ENCODE data around the gene TMPRSS9. TPM values are rescaled to one million over a fixed set of nuclear protein-coding genes. Genes with fewer than 3 reads are reported as not detected.
A peak's percentile ranks its signal among the peaks of the same experiment; 100 is the strongest.

The TMPRSS9 gene
- total RNA-seq, 1 experiment from 2014 or later, result 0.44 TPM

- no peak for DNase-seq (ENCODE audit: low read depth)
- in situ Hi-C loops (cut with HindIII; ENCODE audit: low pct_unique_long_range_greater_than_20kb, low sequenced_read_pairs), result no loop called here
Observed at GRCh38 chr19:2354670-2355069, 5.4 kb upstream of the TMPRSS9 start.

GRCh38 chr19:2355168-2356035 lies 4.7 kb upstream of the TMPRSS9 start:
- in situ Hi-C loops (cut with HindIII; ENCODE audit: low pct_unique_long_range_greater_than_20kb, low sequenced_read_pairs), result no loop called here
- DNase-seq (ENCODE audit: low read depth), result peak; percentile 6

DNA sequence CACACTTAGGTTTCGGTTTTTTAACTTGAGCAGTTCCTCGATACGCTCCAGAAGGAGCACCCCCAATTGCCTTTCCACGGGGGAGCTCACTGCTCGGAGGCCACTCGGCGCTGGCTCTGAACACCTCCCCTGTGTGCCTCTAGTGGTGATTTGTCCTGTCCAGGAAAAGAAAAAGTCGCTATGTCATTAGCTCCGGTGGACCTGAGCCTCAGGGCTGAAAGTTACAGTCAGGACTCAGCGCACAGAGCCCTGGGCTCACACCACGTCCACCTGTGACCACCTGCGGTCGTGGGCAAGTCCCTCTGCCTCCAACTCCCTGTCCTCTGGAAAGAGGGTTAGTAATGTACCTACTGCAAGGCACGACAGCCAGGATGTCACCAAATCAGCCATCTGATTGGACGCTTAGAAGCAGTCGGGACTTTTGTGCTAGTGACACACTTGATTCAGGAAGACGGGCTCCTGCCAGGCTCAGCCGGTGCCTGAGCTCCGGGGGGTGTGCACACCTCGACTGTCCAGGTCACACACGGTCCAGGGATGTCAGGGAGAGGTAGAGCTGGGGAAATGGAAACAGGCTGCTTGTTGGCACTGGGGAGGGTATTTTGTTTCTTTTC lies 3.9 kb upstream of the TMPRSS9 start:
- in situ Hi-C loops (cut with HindIII; ENCODE audit: low pct_unique_long_range_greater_than_20kb, low sequenced_read_pairs), result no loop called here
- no peak for DNase-seq (ENCODE audit: low read depth)

DNA sequence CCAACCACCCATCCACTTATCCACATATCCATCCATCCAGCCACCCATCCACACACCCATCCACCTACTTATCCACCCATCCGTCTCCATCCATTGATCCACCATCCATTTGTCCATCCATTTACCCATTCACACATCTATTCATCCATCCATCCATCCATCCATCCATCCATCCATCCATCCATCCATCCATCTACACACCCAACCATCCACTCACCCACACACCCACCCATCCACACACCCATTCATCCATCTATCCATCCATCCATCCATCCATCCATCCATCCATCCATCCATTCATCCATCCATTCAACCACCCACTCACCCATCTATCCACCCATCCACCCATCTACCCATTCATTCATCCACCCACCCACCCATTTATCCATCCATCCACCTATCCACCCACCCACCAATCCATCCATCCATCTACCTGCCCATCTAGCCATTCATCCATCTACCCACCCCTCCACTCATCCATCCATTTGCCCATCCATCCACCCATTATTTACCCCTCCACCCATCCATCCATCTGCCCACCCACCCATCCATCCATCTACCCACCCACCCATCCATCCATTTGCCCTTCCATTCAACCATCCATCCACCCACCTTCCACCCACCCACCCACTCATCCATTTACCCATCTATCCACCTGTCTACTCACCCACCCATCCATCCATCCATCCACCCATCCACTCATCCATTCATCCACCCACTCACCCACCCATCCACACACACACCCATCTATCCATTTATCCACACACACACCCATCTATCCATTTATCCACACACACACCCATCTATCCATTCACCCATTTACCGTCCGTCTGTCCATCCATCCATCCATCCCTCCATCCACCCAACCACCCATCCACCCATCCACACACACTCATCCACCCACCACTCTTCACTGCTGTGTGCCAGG lies 2.5 kb upstream of the TMPRSS9 start:
- in situ Hi-C loops (cut with HindIII; ENCODE audit: low pct_unique_long_range_greater_than_20kb, low sequenced_read_pairs), result no loop called here
- no peak for DNase-seq (ENCODE audit: low read depth)

DNA sequence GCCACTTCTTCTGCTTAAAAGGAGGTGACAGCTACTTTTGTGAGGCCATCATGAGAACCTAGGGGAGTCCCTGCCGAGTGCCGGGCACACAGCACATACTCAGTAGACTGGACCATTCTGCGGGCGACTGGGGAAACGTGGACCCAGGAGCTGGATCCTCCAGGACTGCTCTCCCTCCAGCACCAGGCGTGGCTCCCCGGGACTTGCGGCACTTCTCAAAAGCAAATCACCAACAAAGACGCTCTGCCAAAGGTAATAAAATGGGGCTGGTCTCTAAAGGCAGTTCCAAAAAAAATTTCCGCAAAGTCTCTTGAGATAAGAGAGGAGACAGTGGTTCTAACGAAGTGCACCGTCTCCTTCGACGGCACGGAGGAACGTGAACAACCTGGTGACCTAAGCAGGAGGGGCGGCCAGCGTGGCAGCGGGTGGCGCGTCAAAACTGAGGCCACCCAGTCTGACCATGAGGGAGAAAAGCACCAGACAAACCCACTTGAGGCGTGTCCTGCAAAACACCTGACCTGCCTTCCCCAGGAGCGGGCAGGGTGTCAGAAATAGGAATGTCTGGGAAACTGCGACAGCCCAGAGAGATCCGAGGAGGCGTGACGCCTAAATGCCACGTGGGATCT lies 1.4 kb upstream of the TMPRSS9 start:
- DNase-seq (ENCODE audit: low read depth), result no peak
- in situ Hi-C loops (cut with HindIII; ENCODE audit: low pct_unique_long_range_greater_than_20kb, low sequenced_read_pairs), result no loop called here

DNA sequence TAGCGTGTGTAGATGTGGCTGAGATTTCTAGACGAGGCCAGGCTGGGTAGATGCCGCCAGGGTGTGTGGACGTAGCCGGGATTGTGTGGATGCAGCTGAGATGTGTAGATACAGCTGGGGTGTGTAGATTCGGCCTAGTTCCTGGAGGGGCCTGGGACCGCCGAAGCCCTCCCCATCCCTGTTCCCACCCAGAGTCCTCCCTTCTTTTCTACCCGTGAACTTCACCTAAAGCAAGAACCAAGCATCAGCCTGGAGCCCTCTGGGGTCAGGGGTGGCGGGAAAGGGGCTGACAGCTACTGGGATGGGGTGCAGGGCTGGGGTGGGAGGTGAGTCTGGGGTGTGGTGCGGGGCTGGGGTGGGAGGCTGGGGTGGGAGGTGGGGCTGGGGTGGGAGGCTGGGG lies 768 bp downstream of the TMPRSS9 start:
- DNase-seq (ENCODE audit: low read depth), result no peak
- in situ Hi-C loops (cut with HindIII; ENCODE audit: low pct_unique_long_range_greater_than_20kb, low sequenced_read_pairs), result no loop called here

GRCh38 chr19:2361246-2362045 lies 1.4 kb downstream of the TMPRSS9 start:
- in situ Hi-C loops (cut with HindIII; ENCODE audit: low pct_unique_long_range_greater_than_20kb, low sequenced_read_pairs), result no loop called here

GRCh38 chr19:2362046-2362969 lies 2.2 kb downstream of the TMPRSS9 start:
- no peak for DNase-seq (ENCODE audit: low read depth)

More at GRCh38 chr19:2361246-2362045, 1.4 kb downstream of the TMPRSS9 start:
- DNase-seq (ENCODE audit: low read depth), result no peak

GRCh38 chr19:2362970-2363300 lies 2.9 kb downstream of the TMPRSS9 start:
- no peak for DNase-seq (ENCODE audit: low read depth)
- in situ Hi-C loops (cut with HindIII; ENCODE audit: low pct_unique_long_range_greater_than_20kb, low sequenced_read_pairs), result no loop called here

More at GRCh38 chr19:2362046-2362969, 2.2 kb downstream of the TMPRSS9 start:
- in situ Hi-C loops (cut with HindIII; ENCODE audit: low pct_unique_long_range_greater_than_20kb, low sequenced_read_pairs), result no loop called here

GRCh38 chr19:2363419-2363818 lies 3.4 kb downstream of the TMPRSS9 start:
- in situ Hi-C loops (cut with HindIII; ENCODE audit: low pct_unique_long_range_greater_than_20kb, low sequenced_read_pairs), result no loop called here
- DNase-seq (ENCODE audit: low read depth), result no peak

DNA sequence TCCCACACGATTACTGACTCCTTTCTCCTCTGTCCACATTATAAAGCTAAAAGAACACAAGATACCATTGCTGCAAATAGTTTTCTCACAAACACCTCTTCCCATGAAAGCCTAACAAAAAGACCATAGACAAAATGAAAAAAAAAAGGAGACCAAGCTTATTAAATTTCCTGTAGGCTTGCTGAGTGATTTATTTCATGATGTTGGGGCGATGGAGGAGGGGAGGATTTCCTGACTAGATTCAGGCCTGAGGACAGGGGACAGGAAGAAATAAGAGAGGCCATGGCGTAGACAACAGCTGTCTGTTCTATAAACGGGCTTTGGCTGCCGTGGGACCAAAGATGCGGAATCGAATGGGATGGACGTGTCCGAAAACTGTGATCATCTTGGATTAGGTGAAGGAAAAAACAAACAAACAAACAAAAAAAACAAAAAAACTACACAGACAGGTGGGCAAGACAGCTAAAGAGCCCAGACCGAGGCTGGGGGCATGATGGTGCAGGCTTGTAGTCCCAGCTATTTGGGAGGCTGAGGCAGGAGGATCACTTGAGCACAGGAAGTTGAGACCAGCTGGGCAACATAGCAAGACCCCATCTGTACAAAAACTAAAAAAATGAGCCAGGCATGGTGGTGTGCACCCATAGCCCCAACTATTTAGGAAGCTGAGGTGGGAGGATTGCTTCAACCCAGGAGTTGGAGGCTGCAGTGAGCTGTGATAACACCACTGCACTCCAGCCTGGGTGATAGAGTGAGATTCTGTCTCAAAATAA lies 5.3 kb downstream of the TMPRSS9 start:
- DNase-seq (ENCODE audit: low read depth), result no peak
- in situ Hi-C loops (cut with HindIII; ENCODE audit: low pct_unique_long_range_greater_than_20kb, low sequenced_read_pairs), result no loop called here

DNA sequence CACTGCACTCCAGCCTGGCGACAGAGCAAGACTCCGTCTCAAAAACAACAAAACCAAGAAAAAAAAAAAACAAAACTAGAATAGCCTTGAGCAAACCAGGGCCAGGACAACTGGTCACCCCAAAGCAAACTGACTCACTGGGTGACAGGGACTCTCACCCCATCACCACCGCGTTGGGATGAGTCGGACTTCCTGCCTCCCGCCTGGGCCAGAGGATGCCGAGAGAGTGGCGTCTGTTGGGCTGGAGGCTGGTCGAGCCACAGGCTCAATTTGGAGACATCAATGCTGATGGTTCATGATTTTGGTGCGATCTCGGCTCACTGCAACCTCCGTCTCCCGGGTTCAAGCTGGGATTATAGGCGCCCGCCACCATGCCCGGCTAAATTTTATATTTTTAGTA lies 11.6 kb downstream of the TMPRSS9 start:
- in situ Hi-C loops (cut with HindIII; ENCODE audit: low pct_unique_long_range_greater_than_20kb, low sequenced_read_pairs), result no loop called here
- DNase-seq (ENCODE audit: low read depth), result no peak

GRCh38 chr19:2372076-2372612 lies 12.1 kb downstream of the TMPRSS9 start:
- in situ Hi-C loops (cut with HindIII; ENCODE audit: low pct_unique_long_range_greater_than_20kb, low sequenced_read_pairs), result no loop called here
- DNase-seq (ENCODE audit: low read depth), result no peak

GRCh38 chr19:2374808-2375207 lies 14.7 kb downstream of the TMPRSS9 start:
- no peak for DNase-seq (ENCODE audit: low read depth)
- in situ Hi-C loops (cut with HindIII; ENCODE audit: low pct_unique_long_range_greater_than_20kb, low sequenced_read_pairs), result no loop called here

DNA sequence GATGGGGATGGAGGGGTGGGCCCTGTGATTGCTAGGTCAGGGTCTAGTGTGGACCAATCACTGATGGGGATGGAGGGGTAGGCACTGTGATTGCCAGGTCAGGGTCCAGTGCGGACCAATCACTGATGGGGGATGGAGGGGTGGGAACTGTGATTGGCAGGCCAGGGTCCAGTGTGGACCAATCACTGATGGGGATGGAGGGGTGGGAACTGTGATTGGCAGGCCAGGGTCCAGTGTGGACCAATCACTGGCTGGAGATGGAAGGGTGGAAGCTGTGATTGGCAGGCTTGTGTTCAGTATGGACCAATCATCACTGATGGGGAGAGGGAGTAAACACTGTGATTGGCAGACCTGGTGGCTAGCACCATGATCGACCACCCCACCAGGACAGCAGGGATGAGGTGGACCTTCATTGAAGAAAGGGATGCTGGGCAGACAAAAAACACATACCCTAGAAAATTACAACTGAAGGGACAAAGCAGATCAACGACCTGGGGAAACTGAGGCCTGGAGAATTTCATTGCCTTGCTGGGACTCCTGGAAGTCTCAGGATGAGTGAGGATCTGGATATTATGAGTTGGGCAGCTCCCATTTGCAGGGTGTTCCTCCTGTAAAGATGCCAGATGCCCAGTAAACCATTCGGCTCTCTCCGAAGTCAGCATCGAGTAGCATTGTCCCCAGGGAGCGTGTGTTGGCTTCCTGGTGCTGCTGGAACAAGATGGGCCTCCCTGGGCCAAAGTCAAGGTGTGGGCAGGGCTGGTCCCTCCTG lies 15.5 kb downstream of the TMPRSS9 start:
- in situ Hi-C loops (cut with HindIII; ENCODE audit: low pct_unique_long_range_greater_than_20kb, low sequenced_read_pairs), result no loop called here
- DNase-seq (ENCODE audit: low read depth), result no peak
